Stimulated activated CD8-positive, alpha-beta memory T cell treated with anti-CD3 and anti-CD28 coated beads, Interleukin-2, amount 100 ng/mL, for 48 hours (primary cell): Measurements from ENCODE around the gene MMP15.
"Not testable (repeated sequence)": the region's sequence is repeated elsewhere in the genome, so short reads cannot be mapped to it uniquely, and the experiment has no call there.

ENCODE experiments used
- DNase-seq, 2 donors: peaks; one replicate each; pipeline ENCODE4 v3.0.0-alpha.2; 2020; ENCODE audit warnings: low read depth in 2 of 2

MMP15 gene

GRCh38 chr16:58025351-58026138 is at the start of gene MMP15:
Gene MMP15, plus strand, starts transcription at chr16:58025754. Its CDS starts 597 bp downstream, at chr16:58026351.
- DNase-seq, result peak; percentile 43 to 52

- no peak for DNase-seq
These were observed 49.2 kb upstream of the MMP15 start for GRCh38 chr16:57976331-57976796.

GRCh38 chr16:57977418-57978069 is 48.0 kb upstream of the MMP15 start:
- no peak for DNase-seq

GRCh38 chr16:57978070-57978465 is 47.5 kb upstream of the MMP15 start:
- not testable (repeated sequence) for DNase-seq

GRCh38 chr16:57979006-57979585 is 46.5 kb upstream of the MMP15 start:
- no peak for DNase-seq

GRCh38 chr16:57981636-57982035 is 43.9 kb upstream of the MMP15 start:
- no peak for DNase-seq

- no peak for DNase-seq
These were observed 43.2 kb upstream of the MMP15 start for GRCh38 chr16:57982385-57982784.

GRCh38 chr16:57984443-57985203 is 40.9 kb upstream of the MMP15 start:
- peak; percentile 83 to 89 for DNase-seq

GRCh38 chr16:57985204-57986181 is 40.1 kb upstream of the MMP15 start:
- no peak for DNase-seq

GRCh38 chr16:57986196-57986595 is 39.4 kb upstream of the MMP15 start:
- DNase-seq, result no peak

- DNase-seq, result no peak
These were observed 37.9 kb upstream of the MMP15 start for GRCh38 chr16:57987441-57988177.

- no peak for DNase-seq
These were observed 36.6 kb upstream of the MMP15 start for GRCh38 chr16:57988929-57989328.

GRCh38 chr16:57991551-57992059 is 33.9 kb upstream of the MMP15 start:
- DNase-seq, result no peak

- no peak for DNase-seq
These were observed 33.5 kb upstream of the MMP15 start for GRCh38 chr16:57992084-57992483.

GRCh38 chr16:57993438-57993837 is 32.1 kb upstream of the MMP15 start:
- DNase-seq, result no peak

- no peak for DNase-seq
These were observed 31.7 kb upstream of the MMP15 start for GRCh38 chr16:57993897-57994296.

GRCh38 chr16:57994361-57994760 is 31.2 kb upstream of the MMP15 start:
- no peak for DNase-seq

GRCh38 chr16:57994778-57995177 is 30.8 kb upstream of the MMP15 start:
- no peak for DNase-seq

GRCh38 chr16:57995721-57996405 is 29.7 kb upstream of the MMP15 start:
- DNase-seq, result no peak
